Measurements from ENCODE around the gene AHRR.

- no peak for TF ChIP-seq CTCF (IDR thresholded peaks at IDR 0.05)
- TF ChIP-seq POLR2A (IDR thresholded peaks at IDR 0.05): no peak
- TF ChIP-seq EP300 (IDR thresholded peaks at IDR 0.05): no peak
- no peak for TF ChIP-seq POLR2AphosphoS5 (IDR thresholded peaks at IDR 0.05)
Measured at GRCh38 chr5:334903-335739, 13.6 kb downstream of the AHRR start.

Measured in stomach (tissue), 4 donors.